CD4-positive, alpha-beta T cell treated with Interleukin-15 for 1 hour (primary cell): Measurements from ENCODE around the gene FCRL1.

ENCODE experiments used
- DNase-seq: peaks from one replicate; pipeline ENCODE4 v3.0.0-alpha.2; 2020

Gene FCRL1

GRCh38 chr1:157799996-157800395, 19.9 kb downstream of the FCRL1 start:
- DNase-seq: no peak

- no peak for DNase-seq
Observed at GRCh38 chr1:157798211-157798610, 21.7 kb downstream of the FCRL1 start.

- no peak for DNase-seq
Observed at GRCh38 chr1:157785248-157785647, 34.7 kb downstream of the FCRL1 start.

GRCh38 chr1:157784801-157785200, 35.1 kb downstream of the FCRL1 start:
- DNase-seq: no peak

- no peak for DNase-seq
Observed at GRCh38 chr1:157782931-157783330, 37.0 kb downstream of the FCRL1 start.

- DNase-seq: no peak
Observed at GRCh38 chr1:157781048-157781447, 38.9 kb downstream of the FCRL1 start.

GRCh38 chr1:157776971-157777391, 42.9 kb downstream of the FCRL1 start, which contains the start of gene FCRL2:
TSS of gene FCRL2 (minus strand) at chr1:157777132. CDS start at chr1:157777073, 59 bp downstream.
- DNase-seq: no peak

GRCh38 chr1:157775101-157775870, 44.6 kb downstream of the FCRL1 start:
- DNase-seq: no peak

GRCh38 chr1:157774412-157774811, 45.5 kb downstream of the FCRL1 start:
- no peak for DNase-seq

GRCh38 chr1:157773493-157774350, 46.2 kb downstream of the FCRL1 start:
- DNase-seq: peak; percentile 37

- no peak for DNase-seq
Observed at GRCh38 chr1:157771661-157772425, 48.1 kb downstream of the FCRL1 start.

GRCh38 chr1:157770442-157771043, 49.4 kb downstream of the FCRL1 start:
- no peak for DNase-seq

- DNase-seq: no peak
Observed at GRCh38 chr1:157766792-157767191, 53.1 kb downstream of the FCRL1 start.

GRCh38 chr1:157758018-157758417, 61.9 kb downstream of the FCRL1 start:
- no peak for DNase-seq

GRCh38 chr1:157753611-157754010, 66.3 kb downstream of the FCRL1 start:
- no peak for DNase-seq

- DNase-seq: no peak
Observed at GRCh38 chr1:157751283-157751682, 68.6 kb downstream of the FCRL1 start.

- no peak for DNase-seq
Observed at GRCh38 chr1:157748262-157748817, 71.6 kb downstream of the FCRL1 start.
